Fibroblast of lung (primary cell): Measurements from ENCODE around the gene C12orf54.

Experiments used
- CTCF ChIP-seq, 2 donors: IDR thresholded peaks in 1 of 2; conservative IDR thresholded peaks in 1 of 2; 1 replicate in 1 of 2; 2 replicates in 1 of 2; pipeline ENCODE4 v1.5.1; 2011 to 2012; ENCODE audit warnings: low read length in 2 of 2, control low read depth in 1 of 2, inconsistent platforms in 1 of 2, low read depth in 1 of 2, mild to moderate bottlenecking in 1 of 2
- EZH2 ChIP-seq: IDR thresholded peaks from 2 replicates; pipeline ENCODE4 v1.5.1; 2012; ENCODE audit warnings: low read length, control low read depth, mild to moderate bottlenecking; ENCODE audit errors: missing control alignments

GRCh38 chr12:48514728-48515127 lies 32.4 kb downstream of the C12orf54 start:
- TF ChIP-seq CTCF (conservative IDR thresholded peaks at IDR 0.05 in 1 of 2, IDR thresholded peaks at IDR 0.05 in 1 of 2; ENCODE audit: low read depth in 1 of 2, low read length in 2 of 2) (no peak), EZH2 (no peak)
